GM12891 (cell line): ENCODE data around the gene GLCCI1.

Source experiments
- POLR2A ChIP-seq: IDR thresholded peaks from 2 replicates; pipeline ENCODE4 v1.6.1; 2011; ENCODE audit warnings: low read depth, low read length, control low read depth
- POLR2AphosphoS5 ChIP-seq: IDR thresholded peaks from 2 replicates; pipeline ENCODE4 v1.6.1; 2011; ENCODE audit warnings: low read depth, low read length, control low read depth
- POU2F2 ChIP-seq: IDR thresholded peaks from 2 replicates; pipeline ENCODE4 v1.6.1; 2011; ENCODE audit warnings: low read depth, mild to moderate bottlenecking, control low read depth, low read length, moderate library complexity
- SPI1 ChIP-seq: IDR thresholded peaks from 2 replicates; pipeline ENCODE4 v1.6.1; 2011; ENCODE audit warnings: low read depth, low read length, control low read depth

GRCh38 chr7:8052824-8053223 lies 84.2 kb downstream of the GLCCI1 start:
- TF ChIP-seq POLR2A (no peak), POLR2AphosphoS5 (no peak), SPI1 (no peak), POU2F2 (no peak)
